LNCaP clone FGC (cell line): ENCODE data around the gene BMPR1B.
"Not testable (repeated sequence)": the region's sequence is repeated elsewhere in the genome, so short reads cannot be mapped to it uniquely, and the experiment has no call there.

Experiments
- DNase-seq: peaks from one replicate; pipeline ENCODE4 v3.0.0-alpha.2; 2011; ENCODE audit warnings: low read depth
- H3K4me3 ChIP-seq: 2 replicates; pipeline ENCODE4 v1.5.1; 2011; ENCODE audit warnings: mild to moderate bottlenecking, low read depth, low read length, control low read depth
- CTCF ChIP-seq: IDR thresholded peaks from 2 replicates; pipeline ENCODE4 v1.5.1; 2012; ENCODE audit warnings: mild to moderate bottlenecking; ENCODE audit not compliant: control insufficient read depth, insufficient read depth; ENCODE audit errors: extremely low read depth

BMPR1B gene

DNA sequence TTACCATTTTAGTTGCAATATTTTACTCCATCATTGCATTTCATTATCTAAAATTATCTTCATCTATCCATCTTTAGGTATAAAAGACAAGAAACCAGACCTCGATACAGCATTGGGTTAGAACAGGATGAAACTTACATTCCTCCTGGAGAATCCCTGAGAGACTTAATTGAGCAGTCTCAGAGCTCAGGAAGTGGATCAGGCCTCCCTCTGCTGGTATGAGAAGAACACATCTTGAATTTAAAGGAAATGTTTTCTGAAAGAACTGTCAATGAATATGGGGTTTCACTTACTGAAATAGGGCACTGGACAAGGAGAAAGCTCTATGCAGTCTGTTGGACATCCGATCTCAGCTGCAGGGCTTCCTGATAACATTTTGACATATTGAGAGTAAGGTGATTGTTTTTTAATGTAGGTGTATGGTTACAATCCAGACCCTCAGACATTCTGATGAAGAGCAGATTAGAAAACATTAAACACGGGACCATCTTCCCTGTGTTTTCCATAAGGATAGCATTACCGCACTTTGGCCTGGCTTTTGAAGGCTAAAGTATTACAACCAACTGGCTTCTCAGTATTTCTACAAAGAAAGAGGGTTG is 367.2 kb downstream of the BMPR1B start:
- no peak overlapping the region for H3K4me3 ChIP-seq
- peak; percentile 72 for TF ChIP-seq CTCF
- peak; percentile 61 for DNase-seq

DNA sequence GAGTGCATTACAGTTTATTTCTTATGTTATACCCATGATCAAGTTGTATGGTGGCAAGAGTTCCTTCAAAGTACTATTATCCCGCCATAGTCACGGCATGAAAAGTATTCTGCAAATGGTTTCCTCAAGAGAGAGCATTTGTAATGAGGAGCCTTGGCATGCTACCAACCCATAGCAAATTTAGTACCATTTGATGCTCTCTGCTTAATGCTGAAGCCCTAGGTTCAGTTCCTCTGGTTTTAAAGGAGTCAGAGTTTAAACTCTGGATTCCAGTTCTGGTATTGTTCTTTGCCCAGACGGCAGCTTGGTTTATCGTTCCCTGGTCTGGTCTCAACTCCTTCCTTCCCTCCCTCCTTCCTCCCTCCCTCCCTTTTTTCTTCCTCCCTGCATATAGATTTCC is 371.3 kb downstream of the BMPR1B start:
- DNase-seq: no peak
- TF ChIP-seq CTCF: no peak
- H3K4me3 ChIP-seq: no peak overlapping the region

- no peak for TF ChIP-seq CTCF
- DNase-seq: no peak
- no peak overlapping the region for H3K4me3 ChIP-seq
Observed at GRCh38 chr4:95129821-95130311, 372.1 kb downstream of the BMPR1B start.

DNA sequence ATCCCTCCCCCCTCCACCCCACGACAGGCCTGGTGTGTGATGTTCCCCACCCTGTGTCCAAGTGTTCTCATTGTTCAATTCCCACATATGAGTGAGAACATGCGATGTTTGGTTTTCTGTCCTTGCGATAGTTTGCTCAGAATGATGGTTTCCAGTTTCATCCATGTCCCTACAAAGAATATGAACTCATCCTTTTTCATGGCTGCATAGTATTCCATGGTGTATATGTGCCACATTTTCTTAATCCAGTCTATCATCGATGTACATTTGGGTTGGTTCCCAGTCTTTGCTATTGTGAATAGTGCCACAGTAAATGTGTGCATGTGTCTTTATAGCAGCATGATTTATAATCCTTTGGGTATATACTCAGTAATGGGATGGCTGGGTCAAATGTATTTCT is 376.3 kb downstream of the BMPR1B start:
- DNase-seq, H3K4me3 ChIP-seq: not testable (repeated sequence)

DNA sequence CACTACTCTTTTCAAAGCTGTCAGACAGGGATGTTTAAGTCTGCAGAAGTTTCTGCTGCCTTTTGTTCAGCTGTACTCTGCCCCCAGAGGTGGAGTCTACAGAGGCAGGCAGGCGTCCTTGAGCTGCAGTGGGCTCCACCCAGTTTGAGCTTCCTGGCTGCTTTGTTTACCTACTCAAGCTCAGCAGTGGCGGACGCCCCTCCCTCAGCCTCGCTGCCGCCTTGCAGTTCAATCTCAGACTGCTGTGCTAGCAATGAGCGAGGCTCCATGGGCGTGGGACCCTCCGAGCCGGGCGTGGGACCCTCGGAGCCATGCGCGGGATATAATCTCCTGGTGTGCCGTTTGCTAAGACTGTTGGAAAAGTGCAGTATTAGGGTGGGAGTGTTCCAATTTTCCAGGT is 381.7 kb downstream of the BMPR1B start:
- not testable (repeated sequence) for H3K4me3 ChIP-seq, DNase-seq

DNA sequence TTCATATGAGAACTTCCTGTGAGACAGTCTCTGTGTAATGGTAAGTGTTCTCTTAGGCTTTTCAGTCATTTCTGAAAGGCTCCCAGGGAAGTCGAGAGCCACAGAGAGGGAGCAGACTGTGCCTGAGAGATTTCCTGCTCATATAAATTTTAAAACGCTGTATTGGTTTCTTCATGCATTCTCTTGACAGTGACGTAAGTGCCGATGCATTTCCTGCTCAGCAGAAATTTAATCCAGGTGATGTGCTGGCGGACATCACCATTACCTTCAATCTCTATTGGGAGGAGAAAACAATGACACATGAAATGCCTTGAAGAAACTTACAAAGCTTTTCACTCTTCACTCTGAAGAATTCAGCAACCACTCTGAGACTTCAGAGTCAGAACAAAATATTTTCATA is 383.6 kb downstream of the BMPR1B start:
- TF ChIP-seq CTCF: no peak
- H3K4me3 ChIP-seq: no peak overlapping the region
- DNase-seq: no peak

DNA sequence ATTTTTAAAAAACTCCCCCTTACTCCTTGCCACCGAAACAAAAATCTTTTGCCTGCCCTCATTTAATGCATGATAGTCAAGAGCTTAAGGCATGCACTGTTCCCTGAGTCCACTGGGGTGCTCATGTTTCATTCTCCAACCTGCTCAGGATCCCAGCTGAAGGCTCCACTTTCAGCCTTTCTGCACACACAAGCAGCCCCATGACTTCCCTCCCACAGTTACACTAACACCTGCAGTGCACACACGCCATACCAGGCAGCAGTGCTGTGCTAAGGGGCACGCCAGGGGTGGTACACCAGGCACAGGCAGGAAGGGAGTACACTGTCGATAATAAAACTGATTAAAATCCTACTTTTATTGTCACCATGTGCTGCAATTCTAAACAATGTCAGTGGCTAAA is 385.2 kb downstream of the BMPR1B start:
- no peak for DNase-seq
- no peak overlapping the region for H3K4me3 ChIP-seq
- TF ChIP-seq CTCF: no peak

DNA sequence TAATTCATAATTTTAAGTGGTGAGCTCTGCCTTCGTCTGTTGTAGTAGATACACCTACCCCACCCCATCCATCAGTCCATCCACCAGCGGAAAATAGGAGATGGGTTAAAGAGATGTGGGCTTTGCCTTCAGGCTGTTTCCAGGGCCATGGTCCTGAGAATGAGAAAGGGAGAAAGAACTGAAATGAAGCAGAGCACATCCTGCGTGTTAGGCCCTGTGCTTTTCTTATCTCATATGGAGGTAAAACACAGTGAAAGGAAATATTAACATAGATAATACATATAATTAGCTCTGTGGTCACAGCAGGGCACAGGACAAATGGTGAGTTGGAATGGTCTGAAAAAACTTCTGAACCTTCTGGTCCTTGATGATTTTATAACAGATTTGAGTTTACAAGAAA is 393.5 kb downstream of the BMPR1B start:
- no peak for DNase-seq
- TF ChIP-seq CTCF: no peak
- no peak overlapping the region for H3K4me3 ChIP-seq
